ENCODE data around the gene HOXD12. TPM values are rescaled to one million over a fixed set of nuclear protein-coding genes. Genes with fewer than 3 reads are reported as not detected.

Gene HOXD12
- total RNA-seq, 1 experiment from 2014 or later = 0.58 TPM

GRCh38 chr2:176134035-176134434 is 34.4 kb downstream of the HOXD12 start:
- H3K36me3 ChIP-seq (ENCODE audit: insufficient read depth, low read length, poor library complexity, severe bottlenecking) = peaks cover 4% of the 10 kb centered on the region
- peak overlapping the region; percentile 98 for H3K27ac ChIP-seq (ENCODE audit: low read depth, low read length, poor library complexity, severe bottlenecking)
- H3K4me3 ChIP-seq (ENCODE audit: low read depth, low read length, poor library complexity, severe bottlenecking) = no peak overlapping the region
- H3K4me1 ChIP-seq (ENCODE audit: insufficient read depth, low read length, poor library complexity, severe bottlenecking) = peaks cover 30% of the 10 kb centered on the region
- DNase-seq (ENCODE audit: low spot score) = peak; percentile 38
- H3K9me3 ChIP-seq (ENCODE audit: low read depth, low read length, poor library complexity, severe bottlenecking) = no peaks in the 10 kb centered on the region
- no TSS peak for BruUV-seq (replicated peaks)
- ChIA-PET CTCF (no interaction called here), POLR2A (ENCODE audit: low non-redundant PET) (no interaction called here)
- TF ChIP-seq CTCF (conservative IDR thresholded peaks at IDR 0.05; ENCODE audit: low read depth, low read length) = no peak
- TF ChIP-seq EZH2 (IDR thresholded peaks at IDR 0.05; ENCODE audit: borderline replicate concordance, low read depth, low read length, poor library complexity, severe bottlenecking) = no peak
- intact Hi-C loops (cut with micrococcal nuclease; ENCODE audit: unreplicated experiment) = no loop called here
- H3K27me3 ChIP-seq (replicated peaks; ENCODE audit: insufficient read depth, low read depth, low read length, poor library complexity) = no peaks in the 10 kb centered on the region

GRCh38 chr2:176135035-176135440 is 35.4 kb downstream of the HOXD12 start:
- Histone ChIP-seq H3K27ac (ENCODE audit: low read depth, low read length, poor library complexity, severe bottlenecking) (peak overlapping the region; percentile 98), H3K4me3 (ENCODE audit: low read depth, low read length, poor library complexity, severe bottlenecking) (peak overlapping the region; percentile 85), H3K4me1 (ENCODE audit: insufficient read depth, low read length, poor library complexity, severe bottlenecking) (peaks cover 31% of the 10 kb centered on the region), H3K27me3 (replicated peaks; ENCODE audit: insufficient read depth, low read depth, low read length, poor library complexity) (no peaks in the 10 kb centered on the region), H3K36me3 (ENCODE audit: insufficient read depth, low read length, poor library complexity, severe bottlenecking) (peaks cover 4% of the 10 kb centered on the region), H3K9me3 (ENCODE audit: low read depth, low read length, poor library complexity, severe bottlenecking) (no peaks in the 10 kb centered on the region)
- BruUV-seq (replicated peaks) = no TSS peak
- TF ChIP-seq EZH2 (IDR thresholded peaks at IDR 0.05; ENCODE audit: borderline replicate concordance, low read depth, low read length, poor library complexity, severe bottlenecking) (no peak), CTCF (conservative IDR thresholded peaks at IDR 0.05; ENCODE audit: low read depth, low read length) (no peak)
- DNase-seq (ENCODE audit: low spot score) = peak; percentile 68
- intact Hi-C loops (cut with micrococcal nuclease; ENCODE audit: unreplicated experiment) = loop anchor here (5.0 kb wide), 1 partner anchor 682 kb away; no protein-coding TSS in a partner anchor
- ChIA-PET POLR2A (ENCODE audit: low non-redundant PET) (no interaction called here), CTCF (no interaction called here)

GRCh38 chr2:176136374-176137251 is 37.0 kb downstream of the HOXD12 start:
- peak overlapping the region; percentile 98 for H3K27ac ChIP-seq (ENCODE audit: low read depth, low read length, poor library complexity, severe bottlenecking)
- no TSS peak for BruUV-seq (replicated peaks)
- no peaks in the 10 kb centered on the region for H3K9me3 ChIP-seq (ENCODE audit: low read depth, low read length, poor library complexity, severe bottlenecking)
- intact Hi-C loops (cut with micrococcal nuclease; ENCODE audit: unreplicated experiment) = loop anchor here (5.0 kb wide), 1 partner anchor 681 kb away; no protein-coding TSS in a partner anchor
- no peaks in the 10 kb centered on the region for H3K27me3 ChIP-seq (replicated peaks; ENCODE audit: insufficient read depth, low read depth, low read length, poor library complexity)
- H3K4me1 ChIP-seq (ENCODE audit: insufficient read depth, low read length, poor library complexity, severe bottlenecking) = peaks cover 44% of the 10 kb centered on the region
- peaks cover 3% of the 10 kb centered on the region for H3K36me3 ChIP-seq (ENCODE audit: insufficient read depth, low read length, poor library complexity, severe bottlenecking)
- ChIA-PET CTCF (interaction anchor here (0.9 kb wide), 2 partner anchors 10 to 318 kb away, joined by 3 read pairs; no protein-coding TSS in a partner anchor), POLR2A (ENCODE audit: low non-redundant PET) (no interaction called here)
- DNase-seq (ENCODE audit: low spot score) = peak; percentile 76
- TF ChIP-seq CTCF (conservative IDR thresholded peaks at IDR 0.05; ENCODE audit: low read depth, low read length) (no peak), EZH2 (IDR thresholded peaks at IDR 0.05; ENCODE audit: borderline replicate concordance, low read depth, low read length, poor library complexity, severe bottlenecking) (no peak)
- H3K4me3 ChIP-seq (ENCODE audit: low read depth, low read length, poor library complexity, severe bottlenecking) = peak overlapping the region; percentile 85
